SK-N-DZ (cell line): ENCODE data around the gene CRYGN.

Experiments used
- DNase-seq: peaks from one replicate; pipeline ENCODE4 v3.0.0-alpha.2; 2015; ENCODE audit warnings: low spot score

CRYGN gene

GRCh38 chr7:151408498-151408838 lies 31.5 kb downstream of the CRYGN start:
- no peak for DNase-seq

GRCh38 chr7:151406886-151407583 lies 32.9 kb downstream of the CRYGN start:
- DNase-seq, result no peak

- DNase-seq, result no peak
Measured at GRCh38 chr7:151406051-151406875, 33.7 kb downstream of the CRYGN start.

GRCh38 chr7:151405588-151405987 lies 34.4 kb downstream of the CRYGN start:
- DNase-seq, result no peak

- DNase-seq, result no peak
Measured at GRCh38 chr7:151405056-151405455, 34.9 kb downstream of the CRYGN start.

- DNase-seq, result no peak
Measured at GRCh38 chr7:151404216-151405011, 35.5 kb downstream of the CRYGN start.

GRCh38 chr7:151403764-151404163 lies 36.2 kb downstream of the CRYGN start:
- DNase-seq, result no peak

GRCh38 chr7:151402029-151402835 lies 37.7 kb downstream of the CRYGN start:
- DNase-seq, result no peak

GRCh38 chr7:151400626-151401315 lies 39.2 kb downstream of the CRYGN start:
- no peak for DNase-seq

GRCh38 chr7:151399906-151400305 lies 40.0 kb downstream of the CRYGN start:
- DNase-seq, result no peak

GRCh38 chr7:151399305-151399601 lies 40.7 kb downstream of the CRYGN start:
- DNase-seq, result no peak

- no peak for DNase-seq
Measured at GRCh38 chr7:151398446-151399304, 41.3 kb downstream of the CRYGN start.

GRCh38 chr7:151397026-151397425 lies 42.9 kb downstream of the CRYGN start:
- no peak for DNase-seq

- no peak for DNase-seq
Measured at GRCh38 chr7:151396328-151396970, 43.5 kb downstream of the CRYGN start.

GRCh38 chr7:151395036-151395367 lies 44.9 kb downstream of the CRYGN start:
- no peak for DNase-seq

- DNase-seq, result no peak
Measured at GRCh38 chr7:151394076-151395035, 45.6 kb downstream of the CRYGN start.

- DNase-seq, result no peak
Measured at GRCh38 chr7:151393031-151393977, 46.6 kb downstream of the CRYGN start.
